ENCODE data around the gene MAP2K5. TPM values are rescaled to one million over a fixed set of nuclear protein-coding genes. Genes with fewer than 3 reads are reported as not detected.

The MAP2K5 gene
- total RNA-seq, 2 donors from 2014 or later = 7.4 to 10.2 TPM

DNA sequence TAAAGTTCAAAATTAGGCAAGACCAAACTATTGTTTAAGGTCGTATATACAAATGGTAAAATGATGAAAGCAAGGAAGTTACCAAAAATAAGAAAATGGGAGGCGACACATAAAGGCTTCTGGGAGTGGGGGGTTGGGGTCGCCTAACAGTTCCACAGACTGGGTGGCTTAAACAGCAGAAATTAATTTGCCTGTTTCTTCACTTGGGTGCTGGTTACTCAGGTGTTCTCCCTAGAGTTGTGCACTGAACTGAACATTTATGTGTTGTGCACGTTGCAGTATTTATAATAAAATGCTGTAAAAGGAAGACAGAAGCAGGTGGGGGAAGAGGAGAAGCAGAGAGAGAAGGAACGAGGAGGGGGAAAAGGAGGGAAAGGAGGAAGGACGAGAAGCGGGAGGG is 307.8 kb downstream of the MAP2K5 start:
- no peaks in the 10 kb centered on the region for H3K27me3 ChIP-seq (replicated peaks; ENCODE audit: insufficient read depth)
- TF ChIP-seq, protein P1, sequence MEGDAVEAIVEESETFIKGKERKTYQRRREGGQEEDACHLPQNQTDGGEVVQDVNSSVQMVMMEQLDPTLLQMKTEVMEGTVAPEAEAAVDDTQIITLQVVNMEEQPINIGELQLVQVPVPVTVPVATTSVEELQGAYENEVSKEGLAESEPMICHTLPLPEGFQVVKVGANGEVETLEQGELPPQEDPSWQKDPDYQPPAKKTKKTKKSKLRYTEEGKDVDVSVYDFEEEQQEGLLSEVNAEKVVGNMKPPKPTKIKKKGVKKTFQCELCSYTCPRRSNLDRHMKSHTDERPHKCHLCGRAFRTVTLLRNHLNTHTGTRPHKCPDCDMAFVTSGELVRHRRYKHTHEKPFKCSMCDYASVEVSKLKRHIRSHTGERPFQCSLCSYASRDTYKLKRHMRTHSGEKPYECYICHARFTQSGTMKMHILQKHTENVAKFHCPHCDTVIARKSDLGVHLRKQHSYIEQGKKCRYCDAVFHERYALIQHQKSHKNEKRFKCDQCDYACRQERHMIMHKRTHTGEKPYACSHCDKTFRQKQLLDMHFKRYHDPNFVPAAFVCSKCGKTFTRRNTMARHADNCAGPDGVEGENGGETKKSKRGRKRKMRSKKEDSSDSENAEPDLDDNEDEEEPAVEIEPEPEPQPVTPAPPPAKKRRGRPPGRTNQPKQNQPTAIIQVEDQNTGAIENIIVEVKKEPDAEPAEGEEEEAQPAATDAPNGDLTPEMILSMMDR (IDR thresholded peaks at IDR 0.05) = no peak
- no peaks in the 10 kb centered on the region for H3K36me3 ChIP-seq
- H3K4me1 ChIP-seq (ENCODE audit: control insufficient read depth in 1 of 2, low read depth in 2 of 2) = no peaks in the 10 kb centered on the region
- H3K9me3 ChIP-seq = no peaks in the 10 kb centered on the region
- no peak for DNase-seq (ENCODE audit: low spot score)
- no peak overlapping the region for H3K4me3 ChIP-seq
- no peak overlapping the region for H3K27ac ChIP-seq
- no peak for ATAC-seq (ENCODE audit: insufficient number of reproducible peaks, low FRiP score, low read depth)

DNA sequence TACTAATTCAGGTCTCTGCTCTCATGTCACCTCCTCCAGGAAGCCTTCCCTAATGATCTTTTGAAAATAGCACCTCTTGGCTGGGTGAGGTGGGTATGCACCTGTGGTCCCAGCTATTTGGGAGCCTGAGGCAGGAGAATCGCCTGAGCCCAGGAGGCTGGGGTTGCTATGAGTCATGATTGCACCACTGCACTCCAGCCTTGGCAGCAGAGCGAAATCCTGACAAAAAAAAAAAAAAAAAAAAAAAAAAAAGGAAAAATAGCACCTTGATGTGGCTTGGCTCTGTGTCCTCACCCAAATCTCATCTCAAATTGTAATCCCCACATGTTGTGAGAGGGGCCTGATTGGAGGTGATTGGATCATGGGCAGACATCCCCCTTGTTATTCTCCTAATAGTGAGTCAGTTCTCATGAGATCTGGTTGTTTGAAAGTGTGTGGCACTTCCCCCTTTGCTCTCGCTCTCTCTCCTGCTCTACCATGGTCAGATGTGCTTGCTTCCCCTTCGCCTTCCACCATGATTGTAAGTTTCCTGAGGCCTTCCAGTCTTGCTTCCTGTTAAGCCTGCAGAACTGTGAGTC is 308.6 kb downstream of the MAP2K5 start:
- DNase-seq (ENCODE audit: low spot score) = no peak

DNA sequence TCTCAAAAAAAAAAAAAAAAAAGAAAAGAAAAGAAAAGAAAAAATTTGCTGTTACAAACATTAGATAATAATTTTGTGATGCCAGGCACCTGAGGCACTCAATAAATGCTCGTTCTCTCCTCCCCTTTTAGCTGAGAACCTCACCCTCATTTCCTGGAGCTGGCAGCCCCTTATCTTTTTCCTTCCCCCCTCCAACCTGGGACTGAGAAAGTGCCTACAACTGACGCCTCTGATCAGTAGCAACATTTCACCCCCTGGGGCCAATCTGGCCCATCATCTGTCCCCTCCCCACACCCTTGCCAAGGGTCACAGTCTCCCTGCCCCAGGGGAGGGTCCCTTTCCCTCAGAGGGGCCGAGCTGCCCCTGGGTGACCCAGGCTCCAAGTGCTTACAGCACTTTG is 309.9 kb downstream of the MAP2K5 start:
- Histone ChIP-seq H3K4me3 (no peak overlapping the region), H3K4me1 (ENCODE audit: control insufficient read depth in 1 of 2, low read depth in 2 of 2) (no peaks in the 10 kb centered on the region), H3K27ac (no peak overlapping the region), H3K36me3 (no peaks in the 10 kb centered on the region), H3K27me3 (replicated peaks; ENCODE audit: insufficient read depth) (no peaks in the 10 kb centered on the region), H3K9me3 (no peaks in the 10 kb centered on the region)
- no peak for DNase-seq (ENCODE audit: low spot score)
- TF ChIP-seq, protein P1 (IDR thresholded peaks at IDR 0.05) = no peak
- no peak for ATAC-seq (ENCODE audit: insufficient number of reproducible peaks, low FRiP score, low read depth)

More for the DNA sequence above, 308.6 kb downstream of the MAP2K5 start:
- ATAC-seq (ENCODE audit: insufficient number of reproducible peaks, low FRiP score, low read depth) = no peak
- no peak overlapping the region for H3K27ac ChIP-seq
- H3K9me3 ChIP-seq = no peaks in the 10 kb centered on the region
- no peaks in the 10 kb centered on the region for H3K4me1 ChIP-seq (ENCODE audit: control insufficient read depth in 1 of 2, low read depth in 2 of 2)
- H3K27me3 ChIP-seq (replicated peaks; ENCODE audit: insufficient read depth) = no peaks in the 10 kb centered on the region
- H3K36me3 ChIP-seq = no peaks in the 10 kb centered on the region
- no peak overlapping the region for H3K4me3 ChIP-seq
- TF ChIP-seq, protein P1 (IDR thresholded peaks at IDR 0.05) = no peak

DNA sequence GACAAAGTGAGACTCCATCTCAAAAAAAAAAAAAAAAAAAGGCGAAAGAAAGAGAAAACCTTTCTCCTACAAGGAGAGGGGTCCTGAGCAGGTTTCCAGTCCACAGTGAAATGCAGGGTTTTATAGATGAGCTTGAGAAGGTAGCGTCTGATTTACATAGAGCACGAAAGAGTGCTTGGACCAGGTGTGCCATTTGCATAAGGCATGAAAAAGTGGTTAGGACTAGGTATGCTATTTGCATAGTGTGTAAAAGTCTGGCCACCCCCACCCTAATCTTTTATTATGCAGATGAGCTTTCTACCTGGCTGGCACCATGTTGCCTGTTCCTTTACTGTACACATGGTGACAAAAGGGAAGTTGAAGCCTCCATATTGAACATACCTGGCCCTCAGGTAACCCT is 311.0 kb downstream of the MAP2K5 start:
- no peak for ATAC-seq (ENCODE audit: insufficient number of reproducible peaks, low FRiP score, low read depth)

DNA sequence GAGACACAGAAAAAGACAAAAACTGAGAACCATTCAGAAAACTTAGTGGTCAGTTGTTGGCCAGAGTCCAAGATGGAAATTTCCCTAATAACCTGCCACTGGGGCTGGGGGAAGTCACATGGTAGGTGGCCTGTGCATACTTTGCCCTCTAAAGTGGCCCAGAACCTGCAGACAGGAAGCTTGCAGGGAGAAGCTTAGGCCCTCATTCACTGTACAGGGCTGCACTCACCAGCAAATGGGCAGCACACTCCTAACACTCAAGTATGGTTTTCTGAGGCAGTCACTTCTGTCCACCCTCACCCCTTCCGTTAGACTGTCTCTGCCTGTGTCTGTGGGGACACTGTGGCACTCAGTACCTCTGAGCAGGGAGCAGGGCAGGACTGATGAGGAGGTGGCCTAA is 311.9 kb downstream of the MAP2K5 start:
- no peak overlapping the region for H3K4me3 ChIP-seq
- no peak for DNase-seq (ENCODE audit: low spot score)
- H3K4me1 ChIP-seq (ENCODE audit: control insufficient read depth in 1 of 2, low read depth in 2 of 2) = no peaks in the 10 kb centered on the region
- no peak for ATAC-seq (ENCODE audit: insufficient number of reproducible peaks, low FRiP score, low read depth)
- H3K27me3 ChIP-seq (replicated peaks; ENCODE audit: insufficient read depth) = no peaks in the 10 kb centered on the region
- H3K27ac ChIP-seq = no peak overlapping the region
- H3K9me3 ChIP-seq = no peaks in the 10 kb centered on the region
- TF ChIP-seq, protein P1 (IDR thresholded peaks at IDR 0.05) = no peak
- H3K36me3 ChIP-seq = no peaks in the 10 kb centered on the region

More for the DNA sequence above, 311.0 kb downstream of the MAP2K5 start:
- TF ChIP-seq, protein P1 (IDR thresholded peaks at IDR 0.05) = no peak
- no peaks in the 10 kb centered on the region for H3K9me3 ChIP-seq
- H3K4me1 ChIP-seq (ENCODE audit: control insufficient read depth in 1 of 2, low read depth in 2 of 2) = no peaks in the 10 kb centered on the region
- H3K36me3 ChIP-seq = no peaks in the 10 kb centered on the region
- no peaks in the 10 kb centered on the region for H3K27me3 ChIP-seq (replicated peaks; ENCODE audit: insufficient read depth)
- DNase-seq (ENCODE audit: low spot score) = no peak
- no peak overlapping the region for H3K27ac ChIP-seq
- no peak overlapping the region for H3K4me3 ChIP-seq
